DND-41 (cell line): Measurements from ENCODE around the gene LAPTM4A.

Experiments used
- EZH2 ChIP-seq: IDR thresholded peaks from 3 replicates; pipeline ENCODE4 v1.6.1; 2012; ENCODE audit warnings: borderline replicate concordance, low read depth, mild to moderate bottlenecking, moderate library complexity, low read length, inconsistent platforms; ENCODE audit not compliant: severe bottlenecking
- TF ChIP-seq, protein P1 (sequence below): IDR thresholded peaks from 2 replicates; pipeline ENCODE4 v1.5.1; 2012; ENCODE audit warnings: borderline replicate concordance, low read length, moderate library complexity, mild to moderate bottlenecking; ENCODE audit not compliant: poor library complexity, severe bottlenecking; ENCODE audit errors: extremely low read depth

DNA sequence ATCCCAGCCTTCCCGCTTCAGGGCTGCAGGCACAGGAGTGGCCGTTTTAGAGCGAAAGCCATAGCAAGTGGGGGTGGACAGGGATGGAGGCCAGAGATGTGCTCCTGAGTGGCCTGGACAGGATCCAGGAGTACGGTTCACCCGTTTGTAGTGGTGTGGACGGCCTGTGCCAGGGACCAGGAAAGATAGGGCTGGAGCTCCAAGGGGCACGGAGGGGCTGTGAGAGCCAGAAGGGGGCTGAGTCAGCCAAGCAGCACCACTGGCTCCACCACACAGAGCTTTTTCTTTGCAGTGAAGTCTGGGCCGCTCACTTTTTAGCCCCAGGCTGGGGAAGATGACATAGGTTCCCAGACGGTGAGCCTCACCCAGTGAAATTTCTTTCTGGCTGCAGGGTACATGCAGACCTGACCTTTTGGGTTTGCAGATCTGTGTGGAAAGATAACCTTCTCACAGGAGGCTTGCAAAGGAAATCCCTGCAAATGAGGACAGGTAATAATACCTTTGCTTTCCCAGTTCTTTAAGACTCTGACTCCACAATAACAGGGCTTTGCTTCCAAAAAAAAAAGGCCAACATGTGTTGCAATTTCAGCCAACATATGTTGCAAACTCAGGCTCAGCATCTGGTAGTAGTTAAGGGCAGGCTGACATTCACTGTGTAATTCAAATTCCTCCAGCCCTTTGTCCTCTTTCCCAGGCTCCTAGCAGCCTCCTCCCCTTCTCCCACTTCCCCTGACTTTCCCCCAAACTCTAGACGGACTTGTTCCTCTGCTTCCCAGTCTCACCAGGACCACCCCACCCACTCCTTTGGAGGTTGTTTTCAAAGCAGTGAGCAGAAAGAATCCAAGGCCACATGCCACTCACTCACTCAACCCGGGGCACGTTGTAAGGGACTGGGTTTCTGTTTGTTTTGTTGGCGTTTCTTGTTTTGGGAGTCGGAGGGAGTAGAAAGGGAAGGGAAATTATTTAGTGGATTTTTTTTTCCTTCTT, 20.3 kb upstream of the LAPTM4A start:
- TF ChIP-seq, protein P1, sequence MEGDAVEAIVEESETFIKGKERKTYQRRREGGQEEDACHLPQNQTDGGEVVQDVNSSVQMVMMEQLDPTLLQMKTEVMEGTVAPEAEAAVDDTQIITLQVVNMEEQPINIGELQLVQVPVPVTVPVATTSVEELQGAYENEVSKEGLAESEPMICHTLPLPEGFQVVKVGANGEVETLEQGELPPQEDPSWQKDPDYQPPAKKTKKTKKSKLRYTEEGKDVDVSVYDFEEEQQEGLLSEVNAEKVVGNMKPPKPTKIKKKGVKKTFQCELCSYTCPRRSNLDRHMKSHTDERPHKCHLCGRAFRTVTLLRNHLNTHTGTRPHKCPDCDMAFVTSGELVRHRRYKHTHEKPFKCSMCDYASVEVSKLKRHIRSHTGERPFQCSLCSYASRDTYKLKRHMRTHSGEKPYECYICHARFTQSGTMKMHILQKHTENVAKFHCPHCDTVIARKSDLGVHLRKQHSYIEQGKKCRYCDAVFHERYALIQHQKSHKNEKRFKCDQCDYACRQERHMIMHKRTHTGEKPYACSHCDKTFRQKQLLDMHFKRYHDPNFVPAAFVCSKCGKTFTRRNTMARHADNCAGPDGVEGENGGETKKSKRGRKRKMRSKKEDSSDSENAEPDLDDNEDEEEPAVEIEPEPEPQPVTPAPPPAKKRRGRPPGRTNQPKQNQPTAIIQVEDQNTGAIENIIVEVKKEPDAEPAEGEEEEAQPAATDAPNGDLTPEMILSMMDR = no peak
- no peak for TF ChIP-seq EZH2
